Stimulated activated naive B cell treated with anti-CD40 and anti-IgM and Interleukin-4, amounts not matched to agents 10 μg/mL and 1 μg/mL and 100 μg/mL, for 72 hours (primary cell): ENCODE data around the gene HNF1B.
"Not testable (repeated sequence)": the region's sequence is repeated elsewhere in the genome, so short reads cannot be mapped to it uniquely, and the experiment has no call there.

ENCODE experiments used
- ATAC-seq, 2 donors: fragments of 150-1000 bp; cut with Tn5 transposase; replicated peaks; 2 replicates each; pipeline ENCODE4 v1.10.0; 2021; ENCODE audit warnings: moderate library complexity in 1 of 2
- DNase-seq: peaks from one replicate; pipeline ENCODE4 v3.0.0; 2021
- H3K27ac Mint-ChIP-seq: one replicate; pipeline ENCODE4 v1.8.0; 2022; ENCODE audit warnings: mild to moderate bottlenecking, mixed read lengths
- H3K27me3 Mint-ChIP-seq, 2 donors: one replicate each; pipeline ENCODE4 v1.8.0; 2022; ENCODE audit warnings: mixed read lengths in 2 of 2
- H3K36me3 Mint-ChIP-seq, 2 donors: one replicate each; pipeline ENCODE4 v1.8.0; 2022; ENCODE audit warnings: mixed read lengths in 2 of 2, mild to moderate bottlenecking in 1 of 2
- H3K4me1 Mint-ChIP-seq, 2 donors: one replicate each; pipeline ENCODE4 v1.8.0; 2022; ENCODE audit warnings: mixed read lengths in 2 of 2, mild to moderate bottlenecking in 1 of 2
- H3K4me3 Mint-ChIP-seq, 2 donors: one replicate each; pipeline ENCODE4 v1.8.0; 2022; ENCODE audit warnings: mild to moderate bottlenecking in 2 of 2, mixed read lengths in 2 of 2, moderate library complexity in 1 of 2
- H3K9me3 Mint-ChIP-seq, 2 donors: one replicate each; pipeline ENCODE4 v1.8.0; 2022; ENCODE audit warnings: mixed read lengths in 2 of 2, mild to moderate bottlenecking in 1 of 2

HNF1B gene, protein sequence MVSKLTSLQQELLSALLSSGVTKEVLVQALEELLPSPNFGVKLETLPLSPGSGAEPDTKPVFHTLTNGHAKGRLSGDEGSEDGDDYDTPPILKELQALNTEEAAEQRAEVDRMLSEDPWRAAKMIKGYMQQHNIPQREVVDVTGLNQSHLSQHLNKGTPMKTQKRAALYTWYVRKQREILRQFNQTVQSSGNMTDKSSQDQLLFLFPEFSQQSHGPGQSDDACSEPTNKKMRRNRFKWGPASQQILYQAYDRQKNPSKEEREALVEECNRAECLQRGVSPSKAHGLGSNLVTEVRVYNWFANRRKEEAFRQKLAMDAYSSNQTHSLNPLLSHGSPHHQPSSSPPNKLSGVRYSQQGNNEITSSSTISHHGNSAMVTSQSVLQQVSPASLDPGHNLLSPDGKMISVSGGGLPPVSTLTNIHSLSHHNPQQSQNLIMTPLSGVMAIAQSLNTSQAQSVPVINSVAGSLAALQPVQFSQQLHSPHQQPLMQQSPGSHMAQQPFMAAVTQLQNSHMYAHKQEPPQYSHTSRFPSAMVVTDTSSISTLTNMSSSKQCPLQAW

DNA sequence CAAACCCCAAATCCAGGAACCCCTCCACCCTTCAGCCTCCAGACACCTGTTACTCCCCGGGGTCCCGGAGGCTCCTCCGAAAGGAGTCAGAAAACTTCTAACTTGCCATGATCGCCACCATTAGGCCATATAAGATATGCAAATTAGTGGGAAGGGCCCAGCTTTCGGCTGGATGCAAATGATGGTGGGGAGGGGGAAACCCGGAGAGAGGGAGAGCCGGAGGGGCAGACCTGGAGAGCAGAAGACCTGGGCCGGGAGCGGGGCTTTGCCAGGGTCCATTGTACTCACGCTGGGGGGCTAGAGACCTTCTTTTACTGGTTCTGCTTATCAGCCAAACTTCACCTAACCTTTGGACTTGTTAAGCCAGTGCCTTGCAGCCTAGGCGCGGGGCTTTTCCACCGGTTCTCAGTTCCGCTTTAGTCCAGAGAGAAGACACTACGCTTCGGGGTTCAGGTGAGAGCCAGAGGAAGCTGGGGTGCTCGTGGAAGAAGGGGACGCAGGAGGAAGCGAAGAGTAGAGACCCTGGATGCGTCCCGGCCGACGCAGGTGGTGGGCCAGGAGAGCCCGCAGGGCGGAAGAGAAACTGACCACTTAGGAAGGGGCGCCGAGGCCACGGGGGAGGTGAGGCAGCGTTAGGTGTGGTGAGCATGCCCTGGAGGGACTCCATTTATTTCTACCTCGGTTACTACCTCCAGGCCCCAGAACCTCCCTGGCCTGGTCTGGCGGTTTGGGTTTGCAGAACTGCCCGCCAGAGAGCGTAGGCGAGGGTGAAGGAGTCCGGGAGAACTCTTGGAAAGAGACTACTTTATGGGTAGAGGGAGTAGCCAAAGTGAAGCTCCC lies at the start of gene HNF1B:
Gene HNF1B, minus strand, starts transcription at position 99 of the 840 bp plus-strand sequence. CDS start 175 bp downstream, outside the sequence.
- peaks cover 36 to 41% of the 10 kb centered on the region in 2 donors for H3K27me3 Mint-ChIP-seq
- no peaks in the 10 kb centered on the region for H3K9me3 Mint-ChIP-seq
- ATAC-seq: peak; percentile 83
- peak; percentile 80 for DNase-seq
- peaks cover 26 to 63% of the 10 kb centered on the region in 2 donors for H3K4me1 Mint-ChIP-seq
- H3K27ac Mint-ChIP-seq: peak within 1 kb of the TSS; percentile 99
- H3K36me3 Mint-ChIP-seq: peaks cover 18 to 27% of the 10 kb centered on the region in 2 donors
- H3K4me3 Mint-ChIP-seq: peak within 1 kb of the TSS; percentile 85 to 98

GRCh38 chr17:37792787-37793186 lies 47.9 kb upstream of the HNF1B start:
- no peak overlapping the region for H3K27ac Mint-ChIP-seq
- H3K36me3 Mint-ChIP-seq: no peaks in the 10 kb centered on the region
- ATAC-seq: no peak
- H3K4me1 Mint-ChIP-seq: peaks cover 10 to 25% of the 10 kb centered on the region in 2 donors
- H3K9me3 Mint-ChIP-seq: peaks cover 0 to 2% of the 10 kb centered on the region in 2 donors
- no peak for DNase-seq
- H3K4me3 Mint-ChIP-seq: no peak overlapping the region
- peaks cover 8 to 18% of the 10 kb centered on the region in 2 donors for H3K27me3 Mint-ChIP-seq

DNA sequence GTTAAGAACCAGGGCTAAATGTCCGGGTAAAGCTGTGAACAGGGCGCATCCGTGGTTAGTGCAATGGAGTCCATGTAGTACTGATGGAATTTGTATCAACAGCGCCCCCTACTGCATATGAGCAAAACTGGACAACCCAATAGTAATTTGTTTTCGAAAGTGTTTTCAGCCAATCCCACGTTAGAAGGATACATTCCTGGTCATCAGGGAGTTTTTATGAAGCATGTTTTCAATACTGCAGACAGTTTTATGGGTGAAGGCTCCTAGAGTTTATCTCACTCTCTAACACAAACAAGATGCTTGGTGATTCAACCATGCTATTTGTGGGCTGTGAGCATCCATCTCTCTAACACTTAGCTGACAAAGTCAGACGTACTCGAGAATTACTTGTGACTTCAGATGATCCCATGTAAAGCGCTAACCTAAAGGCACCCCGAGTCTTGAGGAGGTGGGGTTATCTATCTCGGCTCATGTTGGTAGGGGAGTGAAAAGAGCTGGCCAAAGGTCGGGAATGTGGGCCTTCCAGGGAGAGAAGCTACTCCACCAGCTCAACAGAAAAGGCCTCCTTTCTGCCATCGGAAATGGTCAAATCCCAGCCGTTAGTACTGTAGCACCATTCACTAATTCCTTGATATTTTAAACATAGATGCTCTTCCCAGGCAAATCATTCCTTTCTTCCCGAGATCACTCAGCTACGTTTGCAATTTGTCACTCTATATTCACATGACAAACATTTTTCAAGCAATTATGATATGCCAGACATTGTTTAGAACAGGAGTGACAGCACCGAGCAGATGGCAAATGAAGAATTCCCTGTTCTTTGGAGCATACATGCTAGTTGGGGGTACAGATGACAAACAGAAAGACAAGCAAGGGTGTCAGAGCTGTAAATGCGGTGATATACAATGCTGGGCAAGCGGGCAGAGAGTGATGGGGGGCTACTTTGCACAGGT lies 46.9 kb upstream of the HNF1B start:
- no peak overlapping the region for H3K4me3 Mint-ChIP-seq
- H3K4me1 Mint-ChIP-seq: peaks cover 10 to 25% of the 10 kb centered on the region in 2 donors
- peak overlapping the region; percentile 5 for H3K27ac Mint-ChIP-seq
- H3K36me3 Mint-ChIP-seq: no peaks in the 10 kb centered on the region
- peaks cover 10 to 19% of the 10 kb centered on the region in 2 donors for H3K27me3 Mint-ChIP-seq
- peak; percentile 90 to 95 for ATAC-seq
- H3K9me3 Mint-ChIP-seq: no peaks in the 10 kb centered on the region
- DNase-seq: no peak

- no peaks in the 10 kb centered on the region for H3K9me3 Mint-ChIP-seq
- H3K27ac Mint-ChIP-seq: no peak overlapping the region
- ATAC-seq: no peak
- peaks cover 10 to 25% of the 10 kb centered on the region in 2 donors for H3K4me1 Mint-ChIP-seq
- peaks cover 14 to 23% of the 10 kb centered on the region in 2 donors for H3K27me3 Mint-ChIP-seq
- H3K36me3 Mint-ChIP-seq: no peaks in the 10 kb centered on the region
- no peak for DNase-seq
- peak overlapping the region in 1 of 2 donors; percentile 3 for H3K4me3 Mint-ChIP-seq
Observed at GRCh38 chr17:37789771-37790541, 45.1 kb upstream of the HNF1B start.

- no peak for DNase-seq
- no peaks in the 10 kb centered on the region for H3K9me3 Mint-ChIP-seq
- peaks cover 14 to 23% of the 10 kb centered on the region in 2 donors for H3K27me3 Mint-ChIP-seq
- H3K36me3 Mint-ChIP-seq: no peaks in the 10 kb centered on the region
- no peak for ATAC-seq
- H3K4me3 Mint-ChIP-seq: no peak overlapping the region
- peaks cover 10 to 25% of the 10 kb centered on the region in 2 donors for H3K4me1 Mint-ChIP-seq
- peak overlapping the region; percentile 5 for H3K27ac Mint-ChIP-seq
Observed at GRCh38 chr17:37789021-37789565, 44.2 kb upstream of the HNF1B start.

DNA sequence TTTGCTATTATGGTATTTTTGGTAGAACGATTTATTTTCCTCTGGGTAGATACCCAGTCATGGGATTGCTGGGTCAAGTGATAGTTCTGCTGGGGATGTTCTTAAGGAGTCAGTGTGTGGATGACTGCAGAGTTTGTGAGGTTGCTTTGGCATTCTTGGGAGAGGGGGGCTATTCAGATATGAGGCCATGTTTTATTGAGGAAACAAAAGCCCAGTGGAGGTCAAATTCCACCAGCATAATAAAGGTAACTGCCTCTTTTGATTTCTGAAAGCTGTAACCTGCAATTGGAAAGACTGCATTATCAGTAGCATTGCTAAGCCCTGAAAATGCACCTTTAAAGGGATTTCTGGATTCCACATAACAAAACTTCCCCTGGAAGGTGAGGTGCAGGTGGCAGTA lies 43.7 kb upstream of the HNF1B start:
- Mint-ChIP-seq H3K27me3 (peaks cover 14 to 23% of the 10 kb centered on the region in 2 donors), H3K27ac (no peak overlapping the region), H3K9me3 (no peaks in the 10 kb centered on the region)

DNA sequence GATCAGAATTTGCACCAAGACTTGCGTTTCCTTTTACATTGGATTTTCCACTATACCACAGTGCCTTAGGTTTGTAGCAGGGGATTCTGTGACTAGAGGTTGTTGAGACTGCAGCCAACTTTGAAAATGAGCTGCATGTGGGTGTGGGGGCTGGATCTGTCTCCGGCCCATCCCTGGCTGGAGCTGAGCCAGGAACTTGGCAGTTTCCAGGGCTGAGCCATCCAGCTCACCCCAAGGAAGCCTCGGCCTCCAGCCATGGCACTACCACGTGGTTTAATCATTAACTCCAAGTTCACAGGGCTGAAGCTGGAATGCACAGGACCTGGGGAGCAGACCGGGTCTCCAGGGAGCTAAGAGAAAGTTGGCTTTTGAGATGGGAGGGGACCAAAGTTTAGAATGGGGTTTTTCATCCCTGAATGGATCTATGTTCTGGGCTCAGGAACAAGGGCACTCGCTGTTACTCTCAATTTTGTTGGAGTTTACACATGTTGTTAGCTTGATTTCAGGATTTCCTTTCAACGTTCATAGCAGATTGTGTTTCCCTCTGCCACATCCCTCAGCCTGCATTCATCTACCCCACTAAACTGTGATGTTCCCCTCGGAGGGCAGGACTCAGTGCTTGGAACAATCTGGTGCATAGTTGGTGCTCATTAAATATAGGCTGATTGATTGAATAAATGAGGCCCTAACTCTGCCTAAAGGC lies 42.3 kb upstream of the HNF1B start:
- no peak for DNase-seq
- Mint-ChIP-seq H3K4me3 (no peak overlapping the region), H3K27me3 (peaks cover 14 to 20% of the 10 kb centered on the region in 2 donors), H3K4me1 (peaks cover 25 to 44% of the 10 kb centered on the region in 2 donors), H3K27ac (no peak overlapping the region), H3K36me3 (no peaks in the 10 kb centered on the region), H3K9me3 (no peaks in the 10 kb centered on the region)
- ATAC-seq: no peak

More for the DNA sequence above, 43.7 kb upstream of the HNF1B start:
- no peak for DNase-seq
- Mint-ChIP-seq H3K4me1 (peaks cover 12 to 31% of the 10 kb centered on the region in 2 donors), H3K36me3 (no peaks in the 10 kb centered on the region), H3K4me3 (no peak overlapping the region)
- ATAC-seq: no peak

DNA sequence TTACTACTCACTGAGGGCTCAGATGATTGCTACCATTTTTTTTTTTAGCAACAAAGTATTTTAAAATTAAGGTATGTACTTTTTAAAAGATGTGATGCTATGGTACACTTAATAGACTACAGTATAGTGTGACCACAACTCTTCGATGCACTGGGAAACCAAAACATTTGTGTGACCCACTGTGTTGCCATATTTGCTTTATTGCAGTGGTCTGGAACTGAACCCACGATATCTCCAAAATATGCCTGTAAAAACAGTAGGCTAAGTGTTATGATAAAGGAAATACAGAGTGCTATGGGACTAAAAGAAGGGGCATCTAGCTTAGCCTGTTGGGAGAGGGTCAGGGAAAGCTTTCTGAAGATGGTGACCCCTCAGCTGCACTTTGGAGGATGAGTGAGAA lies 41.6 kb upstream of the HNF1B start:
- Mint-ChIP-seq H3K4me3 (no peak overlapping the region), H3K36me3 (no peaks in the 10 kb centered on the region), H3K27ac (no peak overlapping the region), H3K4me1 (peaks cover 27 to 46% of the 10 kb centered on the region in 2 donors), H3K27me3 (peaks cover 14 to 16% of the 10 kb centered on the region in 2 donors), H3K9me3 (no peaks in the 10 kb centered on the region)
- no peak for DNase-seq
- no peak for ATAC-seq

DNA sequence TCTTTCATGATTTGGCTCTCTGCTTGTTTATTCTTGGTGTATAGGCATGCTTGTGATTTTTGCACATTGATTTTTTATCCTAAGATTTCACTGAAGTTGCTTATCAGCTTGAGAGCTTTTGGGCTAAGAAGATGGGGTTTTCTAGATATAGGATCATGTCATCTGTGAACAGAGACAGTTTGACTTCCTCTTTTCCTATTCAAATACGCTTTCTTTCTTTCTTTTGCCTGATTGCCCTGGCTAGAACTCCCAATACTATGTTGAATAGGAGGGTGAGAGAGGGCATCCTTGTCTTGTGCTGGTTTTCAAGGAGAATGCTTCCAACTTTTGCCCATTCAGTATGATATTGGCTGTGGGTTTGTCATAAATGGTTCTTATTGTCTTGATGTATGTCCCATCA lies 37.6 kb upstream of the HNF1B start:
- Mint-ChIP-seq H3K4me1 (peaks cover 22 to 48% of the 10 kb centered on the region in 2 donors), H3K27ac (peak overlapping the region; percentile 21)
- H3K9me3 Mint-ChIP-seq, H3K36me3 Mint-ChIP-seq, ATAC-seq, H3K27me3 Mint-ChIP-seq, DNase-seq, H3K4me3 Mint-ChIP-seq: not testable (repeated sequence)

DNA sequence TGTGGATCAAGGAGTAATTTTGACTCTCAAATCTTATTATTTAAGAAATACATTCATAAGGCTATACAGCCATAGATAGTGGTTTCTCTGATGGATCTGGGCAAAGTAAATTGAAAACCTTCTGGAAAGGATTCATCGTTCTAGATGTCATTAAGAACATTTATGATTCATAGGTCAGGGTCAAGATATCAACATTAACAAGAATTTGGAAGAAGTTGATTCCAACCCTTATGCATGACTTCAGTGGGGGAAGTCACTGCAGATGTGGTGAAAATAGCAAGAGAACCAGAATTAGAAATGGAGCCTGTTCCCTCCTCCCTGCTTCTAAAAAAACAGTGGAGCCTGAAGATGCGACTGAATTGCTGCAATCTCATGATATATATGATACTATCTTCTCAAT lies 36.6 kb upstream of the HNF1B start:
- peaks cover 1% of the 10 kb centered on the region in 2 donors for H3K27me3 Mint-ChIP-seq
- no peak for DNase-seq

GRCh38 chr17:37779554-37779953 lies 34.7 kb upstream of the HNF1B start:
- Mint-ChIP-seq H3K9me3 (no peaks in the 10 kb centered on the region), H3K27ac (no peak overlapping the region), H3K4me1 (peaks cover 24 to 63% of the 10 kb centered on the region in 2 donors), H3K27me3 (no peaks in the 10 kb centered on the region), H3K36me3 (no peaks in the 10 kb centered on the region), H3K4me3 (no peak overlapping the region)
- DNase-seq (no peak), ATAC-seq (no peak)

More for the DNA sequence above, 36.6 kb upstream of the HNF1B start:
- Mint-ChIP-seq H3K36me3 (no peaks in the 10 kb centered on the region), H3K4me1 (peaks cover 23 to 48% of the 10 kb centered on the region in 2 donors), H3K4me3 (no peak overlapping the region), H3K27ac (no peak overlapping the region), H3K9me3 (no peaks in the 10 kb centered on the region)
- no peak for ATAC-seq

DNA sequence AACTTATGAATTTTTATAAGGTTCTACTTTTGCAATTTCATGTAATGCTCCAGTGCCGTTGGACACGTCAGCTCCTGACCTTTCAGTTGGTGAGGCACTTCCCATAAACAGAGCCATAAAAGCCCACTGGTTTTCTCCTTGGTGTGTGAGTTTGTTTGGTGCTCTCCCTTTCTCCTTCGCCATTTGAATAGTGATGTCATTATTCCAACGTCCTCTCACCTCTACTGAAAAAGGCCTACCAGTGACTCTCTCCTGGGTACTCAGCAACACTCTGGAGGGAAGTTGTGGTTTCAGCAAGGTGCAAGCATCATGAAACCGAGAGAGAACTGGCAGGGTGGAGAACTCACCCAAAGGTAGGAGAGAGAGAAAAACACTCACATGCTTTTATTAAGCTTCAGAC lies 29.6 kb upstream of the HNF1B start:
- no peaks in the 10 kb centered on the region for H3K27me3 Mint-ChIP-seq
- H3K4me3 Mint-ChIP-seq: peak overlapping the region in 1 of 2 donors; percentile 19
- H3K27ac Mint-ChIP-seq: peak overlapping the region; percentile 75
- H3K36me3 Mint-ChIP-seq: no peaks in the 10 kb centered on the region
- no peaks in the 10 kb centered on the region for H3K9me3 Mint-ChIP-seq
- ATAC-seq (peak; percentile 92 to 94), DNase-seq (peak; percentile 85)
- peaks cover 38 to 70% of the 10 kb centered on the region in 2 donors for H3K4me1 Mint-ChIP-seq
